H9 (cell line): Measurements from ENCODE around the gene CCDC82. TPM values are rescaled to one million over a fixed set of nuclear protein-coding genes. Genes with fewer than 3 reads are reported as not detected.

Experiments
- DNase-seq: peaks from one replicate; pipeline ENCODE4 v3.0.0-alpha.2; 2017
- H2AFZ ChIP-seq: one replicate; pipeline ENCODE4 v1.6.1; 2013; ENCODE audit warnings: mild to moderate bottlenecking, low read length, control low read depth, moderate library complexity
- H2AK5ac ChIP-seq: 2 replicates; pipeline ENCODE4 v1.6.1; 2013; ENCODE audit warnings: low read length, control low read depth, mixed read lengths; ENCODE audit not compliant: insufficient read length
- H2BK120ac ChIP-seq: one replicate; pipeline ENCODE4 v1.6.1; 2013; ENCODE audit warnings: low read depth, mild to moderate bottlenecking, low read length, control low read depth, inconsistent platforms; ENCODE audit not compliant: poor library complexity, severe bottlenecking
- H2BK12ac ChIP-seq: 2 replicates; pipeline ENCODE4 v1.6.1; 2013; ENCODE audit warnings: low read length, control low read depth, mixed read lengths, low read depth; ENCODE audit not compliant: insufficient read length
- H2BK15ac ChIP-seq: 2 replicates; pipeline ENCODE4 v1.6.1; 2013; ENCODE audit warnings: low read depth, low read length, control low read depth
- H2BK20ac ChIP-seq: one replicate; pipeline ENCODE4 v1.6.1; 2013; ENCODE audit warnings: low read depth, mild to moderate bottlenecking, low read length, control low read depth, inconsistent platforms; ENCODE audit not compliant: poor library complexity, severe bottlenecking
- H2BK5ac ChIP-seq: 2 replicates; pipeline ENCODE4 v1.6.1; 2013; ENCODE audit warnings: low read length, control low read depth, mixed read lengths; ENCODE audit not compliant: insufficient read length
- H3K14ac ChIP-seq: 2 replicates; pipeline ENCODE4 v1.6.1; 2013; ENCODE audit warnings: low read length, control low read depth; ENCODE audit not compliant: insufficient read depth
- H3K18ac ChIP-seq: 2 replicates; pipeline ENCODE4 v1.6.1; 2013; ENCODE audit warnings: low read depth, mild to moderate bottlenecking, mixed read lengths, low read length, control low read depth; ENCODE audit not compliant: insufficient read length
- H3K23ac ChIP-seq: 2 replicates; pipeline ENCODE4 v1.6.1; 2013; ENCODE audit warnings: low read length, control low read depth, mixed read lengths, low read depth; ENCODE audit not compliant: insufficient read length
- H3K23me2 ChIP-seq: 2 replicates; pipeline ENCODE4 v1.6.1; 2013; ENCODE audit warnings: low read depth, mild to moderate bottlenecking, mixed read lengths, low read length, control low read depth; ENCODE audit not compliant: insufficient read length, poor library complexity, severe bottlenecking
- H3K27ac ChIP-seq: 2 replicates; pipeline ENCODE4 v1.5.1; 2013; ENCODE audit warnings: low read length, control low read depth, mixed read lengths, low read depth; ENCODE audit not compliant: insufficient read length
- H3K27me3 ChIP-seq: 2 replicates; pipeline ENCODE4 v1.6.1; 2013; ENCODE audit warnings: low read length, control low read depth, inconsistent platforms; ENCODE audit not compliant: insufficient read depth
- H3K4ac ChIP-seq: 2 replicates; pipeline ENCODE4 v1.6.1; 2013; ENCODE audit warnings: low read depth, mild to moderate bottlenecking, control low read depth, inconsistent platforms, low read length, moderate library complexity
- H3K4me1 ChIP-seq: 2 replicates; pipeline ENCODE4 v1.6.1; 2013; ENCODE audit warnings: low read length, control low read depth, inconsistent platforms; ENCODE audit not compliant: insufficient read depth
- H3K4me2 ChIP-seq: 2 replicates; pipeline ENCODE4 v1.6.1; 2013; ENCODE audit warnings: low read length, control low read depth, mixed read lengths; ENCODE audit not compliant: insufficient read length, insufficient read depth
- H3K56ac ChIP-seq: 2 replicates; pipeline ENCODE4 v1.6.1; 2013; ENCODE audit warnings: low read depth, mild to moderate bottlenecking, mixed read lengths, low read length, control low read depth; ENCODE audit not compliant: insufficient read length
- H3K79me1 ChIP-seq: 2 replicates; pipeline ENCODE4 v1.6.1; 2013; ENCODE audit warnings: low read depth, mild to moderate bottlenecking, moderate library complexity, low read length, control low read depth, inconsistent platforms; ENCODE audit not compliant: insufficient read depth, poor library complexity, severe bottlenecking
- H3K79me2 ChIP-seq: 2 replicates; pipeline ENCODE4 v1.6.1; 2013; ENCODE audit warnings: low read length, control low read depth, inconsistent platforms; ENCODE audit not compliant: insufficient read depth
- H3K9ac ChIP-seq: 2 replicates; pipeline ENCODE4 v1.6.1; 2013; ENCODE audit warnings: low read length, control low read depth, mixed read lengths; ENCODE audit not compliant: insufficient read length; ENCODE audit errors: extremely low read depth
- H3K9me3 ChIP-seq: one replicate; pipeline ENCODE4 v1.6.1; 2013; ENCODE audit warnings: low read depth, low read length, inconsistent platforms; ENCODE audit not compliant: control insufficient read depth
- H3T11ph ChIP-seq: one replicate; pipeline ENCODE4 v1.6.1; 2013; ENCODE audit warnings: mild to moderate bottlenecking, low read length, control low read depth, inconsistent platforms
- H4K20me1 ChIP-seq: one replicate; pipeline ENCODE4 v1.6.1; 2013; ENCODE audit not compliant: control insufficient read depth, insufficient read length, insufficient read depth
- H4K5ac ChIP-seq: 2 replicates; pipeline ENCODE4 v1.6.1; 2013; ENCODE audit warnings: low read depth, mild to moderate bottlenecking, mixed read lengths, low read length, control low read depth; ENCODE audit not compliant: insufficient read length
- H4K8ac ChIP-seq: replicated peaks from 2 replicates; pipeline ENCODE4 v1.6.1; 2013; ENCODE audit warnings: low read length, control low read depth, mixed read lengths, low read depth; ENCODE audit not compliant: insufficient read length
- H4K91ac ChIP-seq: 2 replicates; pipeline ENCODE4 v1.6.1; 2013; ENCODE audit warnings: low read depth, mild to moderate bottlenecking, moderate library complexity, mixed read lengths, low read length, control low read depth; ENCODE audit not compliant: insufficient read length
- H3K27ac Mint-ChIP-seq, 3 experiments: 2 replicates in 2 of 3; 3 replicates in 1 of 3; pipeline ENCODE4 v1.8.0; 2020 to 2021; ENCODE audit warnings: mixed read lengths in 3 of 3, mild to moderate bottlenecking in 1 of 3, moderate library complexity in 1 of 3
- H3K27me3 Mint-ChIP-seq: 2 replicates; pipeline ENCODE4 v1.8.0; 2021; ENCODE audit warnings: low read depth, mild to moderate bottlenecking, moderate library complexity, mixed read lengths
- H3K36me3 Mint-ChIP-seq, 3 experiments: 2 replicates in 2 of 3; 3 replicates in 1 of 3; pipeline ENCODE4 v1.8.0; 2020 to 2021; ENCODE audit warnings: low read depth in 3 of 3, mixed read lengths in 3 of 3; ENCODE audit not compliant: insufficient read depth in 1 of 3
- H3K4me1 Mint-ChIP-seq, 2 experiments: 2 replicates each; pipeline ENCODE4 v1.8.0; 2020; ENCODE audit warnings: mixed read lengths in 2 of 2
- H3K4me3 Mint-ChIP-seq, 2 experiments: 2 replicates in 1 of 2; 3 replicates in 1 of 2; pipeline ENCODE4 v1.8.0; 2020 to 2021; ENCODE audit warnings: mild to moderate bottlenecking in 2 of 2, mixed read lengths in 2 of 2, moderate library complexity in 1 of 2
- H3K9me3 Mint-ChIP-seq, 2 experiments: 2 replicates in 1 of 2; 3 replicates in 1 of 2; pipeline ENCODE4 v1.8.0; 2020; ENCODE audit warnings: mild to moderate bottlenecking in 2 of 2, mixed read lengths in 2 of 2, moderate library complexity in 1 of 2
- WGBS: extraction: QIAGEN DNeasy Blood & Tissue Kit; methylation state at CpG from one replicate; pipeline ENCODE4 v1.1.7; 2013; ENCODE audit warnings: missing lambda C conversion rate, low lambda C conversion rate, mixed read lengths; ENCODE audit not compliant: insufficient read length; ENCODE audit errors: extremely low coverage; 5-methylcytosine and 5-hydroxymethylcytosine counted together
- total RNA-seq: library from RNA; stranded (reverse); gene quantifications from 2 replicates; pipeline ENCODE4 v1.2.1, GENCODE V29; 2021
- TF ChIP-seq, protein P1 (sequence below): fragments of 200-600 bp; sonication (generic); conservative IDR thresholded peaks from 3 replicates; pipeline ENCODE4 v1.8.0; 2021; ENCODE audit warnings: antibody characterized with exemption, mild to moderate bottlenecking

CCDC82 gene
- total RNA-seq, 1 experiment from 2014 or later = 17.4 TPM

DNA sequence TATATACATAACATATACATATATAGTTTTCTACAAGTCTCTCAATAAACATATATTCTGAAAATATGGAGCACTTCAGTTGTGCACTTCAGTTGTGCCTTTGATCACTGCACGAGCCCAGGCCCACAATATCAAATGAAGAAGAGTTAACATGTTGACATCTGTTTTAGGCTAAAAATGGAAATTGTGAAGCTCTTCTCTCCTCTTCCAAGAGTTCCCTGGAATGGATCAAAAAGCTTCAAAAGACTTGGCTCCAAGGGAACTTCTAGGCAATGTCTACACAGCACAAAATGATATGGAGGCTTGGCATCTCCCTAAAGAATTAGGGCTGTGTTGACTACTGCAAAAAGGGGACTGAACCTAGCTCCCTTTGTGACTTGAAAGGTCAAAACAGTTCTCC is 83.6 kb downstream of the CCDC82 start:
- Histone ChIP-seq H4K5ac (no peak overlapping the region), H3K9me3 (no peaks in the 10 kb centered on the region), H3T11ph (no peak overlapping the region), H3K27ac (no peak overlapping the region), H2BK12ac (no peak overlapping the region), H3K18ac (no peak overlapping the region), H4K8ac (no peak overlapping the region), H3K4me2 (no peak overlapping the region), H2BK5ac (no peak overlapping the region), H3K27me3 (no peaks in the 10 kb centered on the region), H3K23ac (no peak overlapping the region), H3K56ac (no peak overlapping the region), H4K20me1 (no peaks in the 10 kb centered on the region), H3K14ac (no peak overlapping the region), H2AK5ac (no peak overlapping the region), H3K23me2 (no peaks in the 10 kb centered on the region), H3K79me1 (no peaks in the 10 kb centered on the region), H3K9ac (no peak overlapping the region), H2BK20ac (no peak overlapping the region), H2BK120ac (no peak overlapping the region), H3K4me1 (peaks cover 9% of the 10 kb centered on the region), H3K4ac (no peak overlapping the region), H2BK15ac (no peak overlapping the region), H2AFZ (no peak overlapping the region), H4K91ac (no peak overlapping the region), H3K79me2 (0 out of 2 replicates have a peak, but pooled peaks cover 1% of the 10 kb centered on the region)
- no peak for DNase-seq
- peaks cover 26 to 32% of the 10 kb centered on the region in 2 experiments for H3K4me1 Mint-ChIP-seq
- H3K27me3 Mint-ChIP-seq = no peaks in the 10 kb centered on the region
- no peaks in the 10 kb centered on the region for H3K36me3 Mint-ChIP-seq
- no peak overlapping the region for H3K27ac Mint-ChIP-seq
- H3K4me3 Mint-ChIP-seq = no peak overlapping the region
- TF ChIP-seq, protein P1, sequence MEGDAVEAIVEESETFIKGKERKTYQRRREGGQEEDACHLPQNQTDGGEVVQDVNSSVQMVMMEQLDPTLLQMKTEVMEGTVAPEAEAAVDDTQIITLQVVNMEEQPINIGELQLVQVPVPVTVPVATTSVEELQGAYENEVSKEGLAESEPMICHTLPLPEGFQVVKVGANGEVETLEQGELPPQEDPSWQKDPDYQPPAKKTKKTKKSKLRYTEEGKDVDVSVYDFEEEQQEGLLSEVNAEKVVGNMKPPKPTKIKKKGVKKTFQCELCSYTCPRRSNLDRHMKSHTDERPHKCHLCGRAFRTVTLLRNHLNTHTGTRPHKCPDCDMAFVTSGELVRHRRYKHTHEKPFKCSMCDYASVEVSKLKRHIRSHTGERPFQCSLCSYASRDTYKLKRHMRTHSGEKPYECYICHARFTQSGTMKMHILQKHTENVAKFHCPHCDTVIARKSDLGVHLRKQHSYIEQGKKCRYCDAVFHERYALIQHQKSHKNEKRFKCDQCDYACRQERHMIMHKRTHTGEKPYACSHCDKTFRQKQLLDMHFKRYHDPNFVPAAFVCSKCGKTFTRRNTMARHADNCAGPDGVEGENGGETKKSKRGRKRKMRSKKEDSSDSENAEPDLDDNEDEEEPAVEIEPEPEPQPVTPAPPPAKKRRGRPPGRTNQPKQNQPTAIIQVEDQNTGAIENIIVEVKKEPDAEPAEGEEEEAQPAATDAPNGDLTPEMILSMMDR = no peak
- no peaks in the 10 kb centered on the region for H3K9me3 Mint-ChIP-seq
- WGBS = no CpG with 5 or more reads among the region's 1 CpG
